Measurements from ENCODE around the gene MCC.

- TF ChIP-seq CTCF (conservative IDR thresholded peaks at IDR 0.05; ENCODE audit: low read depth, low read length) = no peak
- TF ChIP-seq FOS (IDR thresholded peaks at IDR 0.05; ENCODE audit: low read depth, low read length) = no peak
- TF ChIP-seq MXI1 (IDR thresholded peaks at IDR 0.05; ENCODE audit: borderline replicate concordance, low read depth, low read length) = peak; percentile 71; the same call in 1 of the 2 replicates
- TF ChIP-seq POLR2A (IDR thresholded peaks at IDR 0.05; ENCODE audit: low read depth, low read length) = no peak
- no peak for TF ChIP-seq USF2 (IDR thresholded peaks at IDR 0.05; ENCODE audit: low read depth, low read length)
- no peak for TF ChIP-seq CEBPB (IDR thresholded peaks at IDR 0.05; ENCODE audit: low read depth, low read length)
- no peak for TF ChIP-seq MAFK (IDR thresholded peaks at IDR 0.05; ENCODE audit: low read depth, low read length)
Observed at GRCh38 chr5:112977440-112977861, 510.8 kb downstream of the MCC start.
